CD4-positive, alpha-beta memory T cell (primary cell): ENCODE data around the gene PET100. TPM values are rescaled to one million over a fixed set of nuclear protein-coding genes. Genes with fewer than 3 reads are reported as not detected.

Experiments
- CTCF ChIA-PET: fragments of 350-600 bp; sonication (Branson Sonifier 250); formaldehyde crosslinking; loops from one replicate; lab custom pipeline; 2021; ENCODE audit warnings: inconsistent platforms; ENCODE audit not compliant: partially characterized antibody; lab: Charles Lee
- POLR2A ChIA-PET: fragments of 350-600 bp; sonication (Branson Sonifier 250); formaldehyde crosslinking; loops from one replicate; lab custom pipeline; 2021; ENCODE audit not compliant: partially characterized antibody; lab: Charles Lee
- DNase-seq, 5 donors: peaks; one replicate each; pipeline versions ENCODE4 v3.0.0 to v3.0.0-alpha.2; 2020 to 2022; ENCODE audit warnings: mixed read lengths in 1 of 5
- H3K27ac ChIP-seq: one replicate; pipeline ENCODE4 v1.7.0; 2013; ENCODE audit warnings: low read depth, low read length
- H3K27me3 ChIP-seq: 2 replicates; pipeline ENCODE4 v1.7.0; 2013; ENCODE audit warnings: mild to moderate bottlenecking, low read length, moderate library complexity; ENCODE audit not compliant: insufficient read depth
- H3K36me3 ChIP-seq: 2 replicates; pipeline ENCODE4 v1.7.0; 2013; ENCODE audit warnings: mild to moderate bottlenecking, low read length, moderate library complexity; ENCODE audit not compliant: insufficient read depth
- H3K4me1 ChIP-seq: 2 replicates; pipeline ENCODE4 v1.7.0; 2013; ENCODE audit warnings: mild to moderate bottlenecking, low read length, moderate library complexity; ENCODE audit not compliant: insufficient read depth
- H3K4me3 ChIP-seq, 2 donors: one replicate each; pipeline ENCODE4 v1.7.0; 2013; ENCODE audit warnings: low read length in 2 of 2, mild to moderate bottlenecking in 1 of 2
- H3K9me3 ChIP-seq, 2 donors: one replicate each; pipeline ENCODE4 v1.7.0; 2013; ENCODE audit warnings: low read length in 2 of 2, control low read depth in 1 of 2; ENCODE audit not compliant: control insufficient read depth in 1 of 2
- H3K27ac Mint-ChIP-seq, 7 donors: one replicate each; pipeline ENCODE4 v1.8.0; 2020 to 2021; ENCODE audit warnings: mixed read lengths in 7 of 7, mild to moderate bottlenecking in 6 of 7, inconsistent platforms in 3 of 7, moderate library complexity in 3 of 7
- H3K27me3 Mint-ChIP-seq, 2 donors: one replicate each; pipeline ENCODE4 v1.8.0; 2020 to 2021; ENCODE audit warnings: mixed read lengths in 2 of 2
- H3K36me3 Mint-ChIP-seq, 2 donors: one replicate each; pipeline ENCODE4 v1.8.0; 2020 to 2021; ENCODE audit warnings: mixed read lengths in 2 of 2, inconsistent platforms in 1 of 2, mild to moderate bottlenecking in 1 of 2
- H3K4me1 Mint-ChIP-seq, 4 donors: one replicate each; pipeline ENCODE4 v1.8.0; 2020 to 2021; ENCODE audit warnings: mixed read lengths in 4 of 4, mild to moderate bottlenecking in 1 of 4
- H3K4me3 Mint-ChIP-seq, 8 donors: one replicate each; pipeline ENCODE4 v1.8.0; 2020 to 2021; ENCODE audit warnings: mixed read lengths in 8 of 8, mild to moderate bottlenecking in 7 of 8, moderate library complexity in 6 of 8, inconsistent platforms in 3 of 8
- H3K9me3 Mint-ChIP-seq, 8 donors: one replicate each; pipeline ENCODE4 v1.8.0; 2020 to 2021; ENCODE audit warnings: mixed read lengths in 8 of 8, mild to moderate bottlenecking in 5 of 8, inconsistent platforms in 3 of 8, moderate library complexity in 1 of 8
- intact Hi-C: fragments of 100-400 bp; cut with micrococcal nuclease; formaldehyde crosslinking; loops from one replicate; pipeline ENCODE4 v1.15.1; 2023
- polyA plus RNA-seq, 2 donors: library from polyadenylated mRNA; unstranded; fragments of 300-500 nt; fragmentation: Illumina TruSeq; gene quantifications; one replicate each; pipeline ENCODE4 v1.2.3, GENCODE V29; 2021
- total RNA-seq, 2 experiments: library from RNA; stranded (reverse); gene quantifications; one replicate each; pipeline ENCODE4 v1.2.3, GENCODE V29; 2021

The PET100 gene
- total and polyA plus RNA-seq, 4 experiments from 2014 or later: 120 to 279 (median 135) TPM

DNA sequence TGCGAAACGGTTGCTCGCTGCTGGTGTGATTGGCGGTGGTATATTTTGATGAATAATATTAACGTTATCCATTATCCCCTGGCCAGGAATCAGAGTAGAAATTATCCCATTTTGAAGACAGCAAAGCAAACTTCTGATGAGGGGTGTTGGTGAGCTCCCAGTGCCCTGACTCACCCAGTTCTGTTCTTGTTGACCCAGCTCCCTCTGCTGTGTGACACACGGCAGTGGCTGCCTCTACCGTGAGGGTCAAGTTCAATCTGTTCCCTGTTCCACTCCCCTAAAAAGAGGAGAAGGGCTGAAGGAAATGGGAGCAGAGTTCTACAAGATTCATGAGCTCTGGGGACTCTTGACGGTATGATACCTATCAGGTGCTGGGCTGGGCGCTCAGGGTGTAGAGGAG lies 31.9 kb upstream of the PET100 start:
- Mint-ChIP-seq H3K36me3 (peaks cover 0 to 3% of the 10 kb centered on the region in 2 donors), H3K9me3 (no peaks in the 10 kb centered on the region), H3K4me3 (peak overlapping the region in 4 of 8 donors; percentile 39 to 42 (median 40)), H3K27me3 (peaks cover 23 to 31% of the 10 kb centered on the region in 2 donors), H3K27ac (peak overlapping the region in 1 of 7 donors; percentile 26), H3K4me1 (peaks cover 3 to 6% (median 4%) of the 10 kb centered on the region in 4 donors)
- H3K36me3 ChIP-seq: no peaks in the 10 kb centered on the region
- no peak overlapping the region for H3K27ac ChIP-seq
- DNase-seq: no peak
- H3K4me3 ChIP-seq: no peak overlapping the region
- peaks cover 11% of the 10 kb centered on the region for H3K4me1 ChIP-seq
- ChIA-PET CTCF (interaction anchor here (1.1 kb wide), 1 partner anchor 29 kb away, joined by 3 read pairs; no protein-coding TSS in a partner anchor), POLR2A (no interaction called here)
- intact Hi-C loops: no loop called here
- peaks cover 6% of the 10 kb centered on the region for H3K27me3 ChIP-seq
- H3K9me3 ChIP-seq: no peaks in the 10 kb centered on the region

- no peak overlapping the region for H3K27ac ChIP-seq
- H3K36me3 ChIP-seq: no peaks in the 10 kb centered on the region
- no peak overlapping the region for H3K4me3 ChIP-seq
- DNase-seq: no peak
- no peak overlapping the region for H3K27ac Mint-ChIP-seq
- CTCF ChIA-PET: interaction anchor here (1.1 kb wide), 1 partner anchor 30 kb away, joined by 3 read pairs; no protein-coding TSS in a partner anchor
- peaks cover 0 to 3% of the 10 kb centered on the region in 2 donors for H3K36me3 Mint-ChIP-seq
- intact Hi-C loops: no loop called here
- POLR2A ChIA-PET: no interaction called here
- no peaks in the 10 kb centered on the region for H3K9me3 Mint-ChIP-seq
- peak overlapping the region in 2 of 8 donors; percentile 2 to 39 for H3K4me3 Mint-ChIP-seq
- peaks cover 6% of the 10 kb centered on the region for H3K27me3 ChIP-seq
- peaks cover 3 to 6% (median 4%) of the 10 kb centered on the region in 4 donors for H3K4me1 Mint-ChIP-seq
- peaks cover 11% of the 10 kb centered on the region for H3K4me1 ChIP-seq
- H3K9me3 ChIP-seq: no peaks in the 10 kb centered on the region
- peaks cover 22 to 30% of the 10 kb centered on the region in 2 donors for H3K27me3 Mint-ChIP-seq
Observed at GRCh38 chr19:7598180-7598579, 31.4 kb upstream of the PET100 start.

GRCh38 chr19:7600721-7601120 lies 28.9 kb upstream of the PET100 start:
- Mint-ChIP-seq H3K36me3 (peaks cover 0 to 3% of the 10 kb centered on the region in 2 donors), H3K9me3 (peaks cover 0 to 2% (median 0%) of the 10 kb centered on the region in 8 donors), H3K27me3 (peaks cover 14 to 25% of the 10 kb centered on the region in 2 donors), H3K27ac (no peak overlapping the region), H3K4me3 (no peak overlapping the region), H3K4me1 (peaks cover 0 to 2% (median under 1%) of the 10 kb centered on the region in 4 donors)
- CTCF ChIA-PET: no interaction called here
- H3K4me3 ChIP-seq: no peak overlapping the region
- no peak for DNase-seq
- H3K9me3 ChIP-seq: no peaks in the 10 kb centered on the region
- H3K27ac ChIP-seq: no peak overlapping the region
- H3K4me1 ChIP-seq: peaks cover 8% of the 10 kb centered on the region
- peaks cover 6% of the 10 kb centered on the region for H3K27me3 ChIP-seq
- intact Hi-C loops: no loop called here
- no peaks in the 10 kb centered on the region for H3K36me3 ChIP-seq
- POLR2A ChIA-PET: no interaction called here

DNA sequence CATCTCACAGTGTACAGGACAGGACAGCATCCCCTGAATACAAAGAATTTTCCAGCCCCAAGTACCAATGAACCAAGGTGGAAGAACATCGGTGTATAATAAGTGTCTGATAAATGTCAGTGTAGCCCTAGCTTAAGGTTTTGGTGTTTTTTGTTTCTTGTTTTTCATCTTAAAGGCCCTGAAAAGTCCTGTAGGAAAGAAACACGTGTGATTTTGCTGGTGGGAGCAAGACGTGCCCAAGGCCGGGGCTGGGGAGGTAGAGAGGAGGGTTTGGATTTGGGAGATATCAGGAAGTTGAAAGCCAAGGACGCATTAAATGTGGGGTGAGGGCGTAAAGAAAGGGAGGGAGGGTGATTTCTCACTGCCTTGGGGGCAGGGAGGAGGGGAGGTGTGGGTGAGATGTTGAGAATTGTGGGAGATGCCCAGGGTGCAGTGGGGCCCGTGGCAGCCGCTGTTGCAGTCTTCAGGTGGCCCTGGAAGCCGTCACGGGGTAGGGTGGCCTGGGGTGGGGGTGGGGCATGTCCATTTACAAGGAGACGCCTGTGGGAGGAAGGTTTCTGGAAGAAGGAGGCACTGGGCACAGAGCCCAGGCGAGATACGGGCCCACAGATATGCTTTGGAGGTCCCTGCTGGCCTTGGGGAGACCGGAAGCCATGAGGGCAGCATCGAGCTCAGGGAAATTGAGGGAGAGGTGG lies 27.2 kb upstream of the PET100 start:
- Histone ChIP-seq H3K27me3 (no peaks in the 10 kb centered on the region), H3K36me3 (no peaks in the 10 kb centered on the region), H3K4me3 (no peak overlapping the region), H3K4me1 (no peaks in the 10 kb centered on the region), H3K9me3 (no peaks in the 10 kb centered on the region), H3K27ac (no peak overlapping the region)
- Mint-ChIP-seq H3K9me3 (peaks cover 0 to 2% (median 0%) of the 10 kb centered on the region in 8 donors), H3K4me1 (peaks cover 0 to 2% (median under 1%) of the 10 kb centered on the region in 4 donors), H3K36me3 (peaks cover 0 to 3% of the 10 kb centered on the region in 2 donors), H3K27me3 (peaks cover 10 to 21% of the 10 kb centered on the region in 2 donors), H3K4me3 (no peak overlapping the region), H3K27ac (no peak overlapping the region)
- intact Hi-C loops: no loop called here
- POLR2A ChIA-PET: no interaction called here
- DNase-seq: no peak
- CTCF ChIA-PET: no interaction called here

DNA sequence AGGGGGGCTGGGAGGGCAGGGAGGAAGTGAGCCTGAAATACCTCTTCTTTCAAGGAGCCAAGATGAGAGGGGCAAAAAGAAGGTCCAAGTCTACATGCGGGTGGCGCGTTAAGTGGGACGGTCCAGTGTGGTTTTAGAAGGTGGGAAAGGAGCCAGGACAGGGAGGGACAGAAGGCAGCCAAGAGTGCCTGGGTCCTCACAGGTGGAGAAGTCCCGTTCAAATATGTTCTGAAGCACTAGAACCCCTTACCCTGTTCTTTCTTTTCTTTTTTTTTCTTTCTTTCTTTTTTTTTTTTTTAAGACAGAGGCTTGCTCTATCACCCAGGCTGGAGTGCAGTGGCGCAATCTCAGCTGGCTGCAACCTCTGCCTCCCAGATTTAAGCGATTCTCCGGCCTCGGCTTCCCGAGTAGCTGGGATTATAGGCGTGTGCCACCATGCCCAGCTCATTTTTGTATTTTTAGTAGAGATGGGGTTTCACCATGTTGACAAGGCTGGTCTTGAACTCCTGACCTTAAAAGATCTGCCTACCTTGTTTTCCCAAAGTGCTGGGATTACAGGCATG lies 26.6 kb upstream of the PET100 start:
- no peaks in the 10 kb centered on the region for H3K36me3 ChIP-seq
- no peak for DNase-seq
- H3K36me3 Mint-ChIP-seq: peaks cover 0 to 3% of the 10 kb centered on the region in 2 donors
- H3K27me3 ChIP-seq: no peaks in the 10 kb centered on the region
- CTCF ChIA-PET: no interaction called here
- peak overlapping the region in 1 of 8 donors; percentile 36 for H3K4me3 Mint-ChIP-seq
- H3K4me3 ChIP-seq: no peak overlapping the region
- H3K27ac ChIP-seq: no peak overlapping the region
- peaks cover 4 to 15% of the 10 kb centered on the region in 2 donors for H3K27me3 Mint-ChIP-seq
- POLR2A ChIA-PET: no interaction called here
- peaks cover 0 to 2% (median under 1%) of the 10 kb centered on the region in 4 donors for H3K4me1 Mint-ChIP-seq
- no peaks in the 10 kb centered on the region for H3K4me1 ChIP-seq
- no peak overlapping the region for H3K27ac Mint-ChIP-seq
- intact Hi-C loops: no loop called here
- H3K9me3 Mint-ChIP-seq: peaks cover 0 to 2% (median 0%) of the 10 kb centered on the region in 8 donors
- no peaks in the 10 kb centered on the region for H3K9me3 ChIP-seq

DNA sequence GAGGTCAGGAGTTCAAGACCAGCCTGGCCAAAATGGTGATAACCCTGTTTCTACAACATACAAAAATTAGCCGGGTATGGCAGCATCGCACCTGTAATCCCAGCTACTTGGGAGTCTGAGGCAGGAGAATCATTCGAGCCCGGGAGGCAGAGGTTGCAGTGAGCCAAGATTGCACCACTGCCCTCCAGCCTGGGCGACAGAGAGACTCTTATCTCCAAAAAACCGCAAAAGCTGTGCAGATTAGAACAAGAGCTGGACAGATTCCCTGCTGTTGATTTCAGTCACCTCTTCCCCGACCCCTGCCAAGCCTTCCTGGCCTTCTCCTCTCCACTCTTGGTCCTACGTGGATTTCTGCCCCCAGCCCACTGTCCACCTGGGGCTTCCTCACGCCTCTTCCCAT lies 25.7 kb upstream of the PET100 start:
- H3K4me3 Mint-ChIP-seq: no peak overlapping the region
- POLR2A ChIA-PET: interaction anchor here (1.0 kb wide), 1 partner anchor 20 kb away, joined by 3 read pairs; no protein-coding TSS in a partner anchor
- H3K4me1 Mint-ChIP-seq: peaks cover 0 to 4% (median under 1%) of the 10 kb centered on the region in 4 donors
- no peaks in the 10 kb centered on the region for H3K4me1 ChIP-seq
- H3K4me3 ChIP-seq: no peak overlapping the region
- H3K9me3 ChIP-seq: no peaks in the 10 kb centered on the region
- no peak for DNase-seq
- CTCF ChIA-PET: interaction anchor here (1.5 kb wide), 1 partner anchor 35 kb away, joined by 4 read pairs; no protein-coding TSS in a partner anchor
- intact Hi-C loops: no loop called here
- H3K27ac ChIP-seq: no peak overlapping the region
- H3K27me3 ChIP-seq: no peaks in the 10 kb centered on the region
- peaks cover 0 to 8% of the 10 kb centered on the region in 2 donors for H3K27me3 Mint-ChIP-seq
- H3K36me3 Mint-ChIP-seq: no peaks in the 10 kb centered on the region
- no peak overlapping the region for H3K27ac Mint-ChIP-seq
- H3K9me3 Mint-ChIP-seq: peaks cover 0 to 2% (median 0%) of the 10 kb centered on the region in 8 donors
- H3K36me3 ChIP-seq: no peaks in the 10 kb centered on the region
